GM12892 (cell line): ENCODE results near the gene CERCAM.

Experiments
- POLR2AphosphoS5 ChIP-seq: IDR thresholded peaks from 2 replicates; pipeline ENCODE4 v1.6.1; 2011; ENCODE audit warnings: low read depth, low read length, control low read depth
- TAF1 ChIP-seq: IDR thresholded peaks from 2 replicates; pipeline ENCODE4 v1.6.1; 2011; ENCODE audit warnings: low read depth, mild to moderate bottlenecking, control low read depth, low read length, borderline replicate concordance

GRCh38 chr9:128475867-128476266, 55.2 kb downstream of the CERCAM start:
- TF ChIP-seq TAF1 (no peak), POLR2AphosphoS5 (no peak)
